Left lung (tissue), 10 donors: ENCODE data around the gene SLC44A5. TPM values are rescaled to one million over a fixed set of nuclear protein-coding genes. Genes with fewer than 3 reads are reported as not detected.

Source experiments
- ATAC-seq: fragments of 200-7000 bp; cut with Tn5 transposase; one replicate; pipeline ENCODE4 v1.9.1; 2020; ENCODE audit warnings: moderate library complexity
- DNase-seq, 4 donors: peaks; one replicate each; pipeline ENCODE4 v3.0.0-alpha.2; 2013 to 2020
- H3K27ac ChIP-seq, 2 donors: fragments of 200-600 bp; sonication (generic) in 1 of 2; one replicate each; pipeline versions ENCODE4 v1.5.0 to v1.8.0; 2020 to 2021
- H3K27me3 ChIP-seq, 2 donors: fragments of 200-600 bp; sonication (generic) in 1 of 2; one replicate each; pipeline versions ENCODE4 v1.5.0 to v1.8.0; 2020 to 2021
- H3K36me3 ChIP-seq, 2 donors: fragments of 200-600 bp; sonication (generic) in 1 of 2; one replicate each; pipeline versions ENCODE4 v1.5.0 to v1.8.0; 2020 to 2021
- H3K4me1 ChIP-seq, 2 donors: fragments of 200-600 bp; one replicate each; pipeline ENCODE4 v1.8.0; 2021
- H3K4me3 ChIP-seq, 2 donors: fragments of 200-600 bp; sonication (generic) in 1 of 2; one replicate each; pipeline versions ENCODE4 v1.5.0 to v1.8.0; 2020 to 2021; ENCODE audit warnings: mild to moderate bottlenecking in 1 of 2
- H3K9me3 ChIP-seq, 2 donors: fragments of 200-600 bp; sonication (generic) in 1 of 2; one replicate each; pipeline versions ENCODE4 v1.5.0 to v1.8.0; 2020 to 2021
- intact Hi-C, 2 donors: fragments of 100-400 bp; cut with DNase I; formaldehyde crosslinking; loops; one replicate each; pipeline versions ENCODE4 v1.11.2 to v1.14.2; 2022
- polyA plus RNA-seq, 6 donors: library from polyadenylated mRNA; unstranded; fragments of 120-200 nt; gene quantifications; one replicate each; pipeline ENCODE4 v1.2.1, GENCODE V29; 2013; ENCODE audit not compliant: insufficient read length in 6 of 6
- total RNA-seq, 2 donors: library from RNA; stranded (reverse); fragmentation: NEBNext Ultra II Directional; extraction: Animal tissue kit (Norgen Biotek cat#: 25700); gene quantifications; one replicate each; pipeline ENCODE4 v1.2.1, GENCODE V29; 2021
- TF ChIP-seq, protein P1 (sequence below), 2 donors: fragments of 200-600 bp; sonication (generic) in 1 of 2; IDR thresholded peaks; one replicate each; pipeline versions ENCODE4 v1.5.0 to v1.8.0; 2021; ENCODE audit warnings: antibody characterized with exemption in 2 of 2
- donor health status: DM: no; HTN: yes; CAD: no.
- donor health status: DM: no; HTN: no; CAD: no.

SLC44A5 gene
- total and polyA plus RNA-seq, 8 donors, result 0.09 to 6.4 (median 2.7) TPM

DNA sequence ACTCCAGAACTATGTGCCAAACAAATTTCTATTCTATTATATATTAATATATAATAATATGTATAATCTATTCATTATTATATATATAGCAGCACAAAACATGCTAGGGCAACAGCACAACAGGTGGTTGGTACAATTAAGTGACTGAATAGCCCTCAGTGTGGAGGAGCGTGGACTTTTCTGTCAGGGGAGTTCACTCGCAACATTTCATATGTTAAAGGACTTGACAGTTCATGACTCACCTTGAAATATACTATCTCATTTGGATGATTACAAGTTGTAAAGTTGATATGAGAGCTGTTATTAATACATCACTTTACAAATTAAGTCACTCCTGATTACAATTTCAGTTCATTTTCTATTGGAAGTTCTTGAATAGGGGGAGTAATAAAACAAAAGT lies 298.3 kb downstream of the SLC44A5 start:
- Histone ChIP-seq H3K4me3 (no peak overlapping the region), H3K36me3 (no peaks in the 10 kb centered on the region), H3K9me3 (no peaks in the 10 kb centered on the region), H3K4me1 (no peaks in the 10 kb centered on the region), H3K27ac (no peak overlapping the region), H3K27me3 (no peaks in the 10 kb centered on the region)
- intact Hi-C loops, result no loop called here
- TF ChIP-seq, protein P1, sequence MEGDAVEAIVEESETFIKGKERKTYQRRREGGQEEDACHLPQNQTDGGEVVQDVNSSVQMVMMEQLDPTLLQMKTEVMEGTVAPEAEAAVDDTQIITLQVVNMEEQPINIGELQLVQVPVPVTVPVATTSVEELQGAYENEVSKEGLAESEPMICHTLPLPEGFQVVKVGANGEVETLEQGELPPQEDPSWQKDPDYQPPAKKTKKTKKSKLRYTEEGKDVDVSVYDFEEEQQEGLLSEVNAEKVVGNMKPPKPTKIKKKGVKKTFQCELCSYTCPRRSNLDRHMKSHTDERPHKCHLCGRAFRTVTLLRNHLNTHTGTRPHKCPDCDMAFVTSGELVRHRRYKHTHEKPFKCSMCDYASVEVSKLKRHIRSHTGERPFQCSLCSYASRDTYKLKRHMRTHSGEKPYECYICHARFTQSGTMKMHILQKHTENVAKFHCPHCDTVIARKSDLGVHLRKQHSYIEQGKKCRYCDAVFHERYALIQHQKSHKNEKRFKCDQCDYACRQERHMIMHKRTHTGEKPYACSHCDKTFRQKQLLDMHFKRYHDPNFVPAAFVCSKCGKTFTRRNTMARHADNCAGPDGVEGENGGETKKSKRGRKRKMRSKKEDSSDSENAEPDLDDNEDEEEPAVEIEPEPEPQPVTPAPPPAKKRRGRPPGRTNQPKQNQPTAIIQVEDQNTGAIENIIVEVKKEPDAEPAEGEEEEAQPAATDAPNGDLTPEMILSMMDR (IDR thresholded peaks at IDR 0.05), result no peak
- DNase-seq, result no peak
- ATAC-seq, result no peak

DNA sequence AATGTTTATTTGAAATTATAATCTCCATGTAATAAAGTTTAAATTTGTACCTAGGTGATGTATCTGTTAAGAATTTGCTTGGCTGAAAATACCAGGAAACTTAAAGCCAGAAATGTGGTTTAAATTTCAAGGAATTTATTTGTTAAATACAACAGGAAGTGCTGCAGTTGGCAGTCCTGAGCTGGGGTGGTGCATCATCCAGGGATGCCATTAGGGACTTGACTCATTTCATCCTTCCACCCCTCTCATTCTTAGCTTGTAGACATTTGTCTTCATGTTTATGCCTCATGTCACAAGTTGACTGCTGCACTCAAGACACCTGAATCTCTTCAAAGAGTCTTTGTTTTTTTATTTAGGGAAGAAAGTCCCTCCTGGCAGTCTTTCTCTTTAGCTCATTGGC lies 300.8 kb downstream of the SLC44A5 start:
- Histone ChIP-seq H3K4me3 (no peak overlapping the region), H3K36me3 (no peaks in the 10 kb centered on the region), H3K4me1 (no peaks in the 10 kb centered on the region), H3K27ac (no peak overlapping the region), H3K27me3 (no peaks in the 10 kb centered on the region), H3K9me3 (no peaks in the 10 kb centered on the region)
- no peak for ATAC-seq
- DNase-seq, result no peak
- intact Hi-C loops, result no loop called here
- TF ChIP-seq, protein P1 (IDR thresholded peaks at IDR 0.05), result no peak

GRCh38 chr1:75308365-75308764 lies 302.5 kb downstream of the SLC44A5 start:
- H3K36me3 ChIP-seq, result no peaks in the 10 kb centered on the region
- H3K9me3 ChIP-seq, result no peaks in the 10 kb centered on the region
- H3K4me1 ChIP-seq, result no peaks in the 10 kb centered on the region
- TF ChIP-seq, protein P1 (IDR thresholded peaks at IDR 0.05), result no peak
- DNase-seq (no peak), ATAC-seq (no peak)
- intact Hi-C loops, result no loop called here
- no peak overlapping the region for H3K27ac ChIP-seq
- no peaks in the 10 kb centered on the region for H3K27me3 ChIP-seq
- no peak overlapping the region for H3K4me3 ChIP-seq

- Histone ChIP-seq H3K36me3 (no peaks in the 10 kb centered on the region), H3K27ac (no peak overlapping the region), H3K9me3 (no peaks in the 10 kb centered on the region), H3K4me1 (no peaks in the 10 kb centered on the region), H3K27me3 (no peaks in the 10 kb centered on the region), H3K4me3 (no peak overlapping the region)
- TF ChIP-seq, protein P1 (IDR thresholded peaks at IDR 0.05), result no peak
- intact Hi-C loops, result no loop called here
- DNase-seq (no peak), ATAC-seq (no peak)
Observed at GRCh38 chr1:75305061-75305460, 305.9 kb downstream of the SLC44A5 start.

DNA sequence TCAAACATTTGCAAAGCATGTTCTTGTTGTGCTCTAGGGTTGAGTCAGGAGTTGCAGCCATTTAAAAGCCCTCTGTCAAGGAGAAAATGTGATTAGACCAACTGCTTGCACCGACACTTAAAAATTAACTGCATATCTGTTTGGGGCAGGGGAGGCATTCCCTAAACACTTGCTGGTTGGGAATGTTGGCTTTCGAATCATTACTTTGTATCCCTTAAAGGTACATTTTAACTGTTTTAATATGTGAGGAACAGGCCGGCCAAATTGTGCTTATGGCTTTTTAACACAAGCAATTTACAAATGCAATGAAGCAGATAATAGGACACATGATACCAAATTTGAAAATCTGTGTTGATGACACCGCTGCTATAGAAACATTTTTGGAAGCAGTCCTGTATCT lies 317.6 kb downstream of the SLC44A5 start:
- Histone ChIP-seq H3K9me3 (no peaks in the 10 kb centered on the region), H3K36me3 (no peaks in the 10 kb centered on the region), H3K27ac (no peak overlapping the region), H3K27me3 (no peaks in the 10 kb centered on the region), H3K4me1 (no peaks in the 10 kb centered on the region), H3K4me3 (no peak overlapping the region)
- TF ChIP-seq, protein P1 (IDR thresholded peaks at IDR 0.05), result no peak
- no peak for ATAC-seq
- DNase-seq, result no peak
- intact Hi-C loops, result no loop called here
